Astrocyte of the spinal cord (primary cell): ENCODE measurements around the gene DEPDC7.
"Not testable (repeated sequence)": the region's sequence is repeated elsewhere in the genome, so short reads cannot be mapped to it uniquely, and the experiment has no call there.

Source experiments
- DNase-seq: peaks from one replicate; pipeline ENCODE4 v3.0.0; 2011; ENCODE audit warnings: low read depth, low spot score
- H3K4me3 ChIP-seq: 2 replicates; pipeline ENCODE4 v1.5.1; 2011; ENCODE audit warnings: low read depth, mild to moderate bottlenecking, low read length, moderate library complexity
- CTCF ChIP-seq: IDR thresholded peaks from 2 replicates; pipeline ENCODE4 v1.5.1; 2012; ENCODE audit warnings: low read depth, mild to moderate bottlenecking, low read length, inconsistent platforms
- in situ Hi-C: cut with HindIII; loops from 2 replicates; pipeline ENCODE4 v1.10.0; 2017; ENCODE audit warnings: low sequenced_read_pairs

Gene DEPDC7

GRCh38 chr11:33018840-33019239 lies 3.2 kb downstream of the DEPDC7 start:
- no peak for DNase-seq
- TF ChIP-seq CTCF: no peak
- no peak overlapping the region for H3K4me3 ChIP-seq
- in situ Hi-C loops: no loop called here

DNA sequence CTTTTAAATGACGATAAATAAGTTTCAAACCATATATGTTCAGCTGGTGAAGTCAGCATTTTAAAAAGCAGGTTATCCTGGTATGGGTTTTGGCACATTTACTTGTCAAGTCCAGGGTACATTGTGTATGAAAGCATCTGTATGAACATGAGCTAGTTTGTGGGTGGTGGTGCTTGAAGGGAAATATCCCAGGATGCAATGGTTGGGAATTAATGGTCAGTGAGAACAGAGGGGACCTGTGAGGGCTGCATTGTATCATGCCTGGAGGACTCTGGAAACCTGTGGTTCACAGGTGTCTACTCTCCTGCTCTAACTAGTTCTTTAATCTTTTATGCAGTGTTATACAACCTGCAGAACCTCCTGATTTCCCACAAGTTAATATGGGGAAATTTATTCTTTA lies 5.8 kb downstream of the DEPDC7 start:
- DNase-seq: no peak
- in situ Hi-C loops: no loop called here
- no peak for TF ChIP-seq CTCF
- no peak overlapping the region for H3K4me3 ChIP-seq

DNA sequence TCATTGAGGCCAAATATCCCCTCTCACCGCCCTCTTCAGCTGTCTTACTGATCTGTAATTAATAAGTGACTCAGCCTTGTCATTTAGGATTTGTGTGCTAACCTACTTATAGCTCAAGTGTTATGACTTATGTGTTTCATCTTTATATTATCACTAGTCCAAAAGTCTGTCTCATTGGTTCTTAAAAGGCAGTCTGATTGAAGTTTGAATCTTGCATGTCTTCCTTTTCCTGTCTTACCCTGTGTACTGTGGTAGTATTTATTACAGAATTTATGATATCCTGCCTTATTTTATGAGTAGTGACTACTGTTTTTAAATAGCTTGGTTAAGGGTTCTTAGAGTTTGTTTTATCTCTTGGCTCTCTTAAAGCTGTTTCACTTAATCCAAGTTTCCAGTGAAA lies 6.3 kb downstream of the DEPDC7 start:
- no peak overlapping the region for H3K4me3 ChIP-seq
- no peak for TF ChIP-seq CTCF
- no peak for DNase-seq
- in situ Hi-C loops: no loop called here

DNA sequence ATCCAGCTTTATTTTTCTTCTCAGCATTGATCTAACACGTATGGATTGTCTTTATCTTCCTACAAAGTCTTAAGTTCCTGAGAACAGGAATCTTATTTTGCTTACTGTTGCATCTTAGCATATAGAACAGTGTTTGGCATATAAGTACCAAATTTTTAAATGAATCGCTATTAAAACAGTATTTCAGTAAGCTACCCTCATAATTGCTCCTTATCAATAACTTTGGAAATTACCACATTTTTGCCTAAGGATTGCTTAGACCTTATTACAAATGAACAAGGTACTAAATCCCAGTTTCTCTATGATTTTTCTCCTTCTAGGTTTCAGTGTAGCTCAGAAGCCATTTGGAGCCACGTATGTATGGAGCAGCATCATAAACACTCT lies 9.7 kb downstream of the DEPDC7 start:
- no peak for TF ChIP-seq CTCF
- no peak for DNase-seq
- H3K4me3 ChIP-seq: no peak overlapping the region
- in situ Hi-C loops: no loop called here

GRCh38 chr11:33027233-33027632 lies 11.6 kb downstream of the DEPDC7 start:
- H3K4me3 ChIP-seq: no peak overlapping the region
- TF ChIP-seq CTCF: no peak
- in situ Hi-C loops: no loop called here
- no peak for DNase-seq

GRCh38 chr11:33027846-33028536 lies 12.3 kb downstream of the DEPDC7 start:
- no peak overlapping the region for H3K4me3 ChIP-seq
- no peak for DNase-seq
- TF ChIP-seq CTCF: no peak
- in situ Hi-C loops: no loop called here

- no peak for DNase-seq
- TF ChIP-seq CTCF: no peak
- no peak overlapping the region for H3K4me3 ChIP-seq
- in situ Hi-C loops: no loop called here
These were observed 12.8 kb downstream of the DEPDC7 start for GRCh38 chr11:33028537-33028914.

- DNase-seq, H3K4me3 ChIP-seq, in situ Hi-C loops: not testable (repeated sequence)
These were observed 13.5 kb downstream of the DEPDC7 start for GRCh38 chr11:33029218-33029617.
